HG02938 (cell line): ENCODE measurements around the gene SORCS3.
"Not testable (repeated sequence)": the region's sequence is repeated elsewhere in the genome, so short reads cannot be mapped to it uniquely, and the experiment has no call there.

ENCODE experiments used
- ATAC-seq: cut with Tn5 transposase; IDR thresholded peaks from one replicate; pipeline ENCODE4 v1.9.1; 2021; ENCODE audit warnings: mild to moderate bottlenecking, moderate library complexity; ENCODE audit not compliant: unreplicated experiment

SORCS3 gene

DNA sequence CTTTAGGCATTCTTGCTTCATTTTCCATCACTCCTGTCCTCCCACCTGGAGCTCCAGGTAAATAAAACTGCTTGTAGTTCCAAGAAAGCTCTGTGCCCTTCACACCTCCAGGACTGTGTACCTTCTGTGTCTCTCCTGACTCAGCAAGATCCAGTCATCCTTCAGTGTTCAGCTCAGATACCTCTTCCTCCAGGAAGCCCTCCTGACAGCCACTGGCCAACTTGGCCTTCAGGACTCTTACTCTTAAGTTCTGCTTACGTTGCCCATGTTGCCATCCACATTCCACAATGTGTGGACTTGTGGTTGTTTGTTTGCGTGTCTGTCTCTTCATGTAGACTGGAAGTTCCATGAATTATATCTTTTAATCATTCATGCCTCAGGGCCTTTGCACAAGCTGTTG, 48.0 kb downstream of the SORCS3 start:
- no peak for ATAC-seq

DNA sequence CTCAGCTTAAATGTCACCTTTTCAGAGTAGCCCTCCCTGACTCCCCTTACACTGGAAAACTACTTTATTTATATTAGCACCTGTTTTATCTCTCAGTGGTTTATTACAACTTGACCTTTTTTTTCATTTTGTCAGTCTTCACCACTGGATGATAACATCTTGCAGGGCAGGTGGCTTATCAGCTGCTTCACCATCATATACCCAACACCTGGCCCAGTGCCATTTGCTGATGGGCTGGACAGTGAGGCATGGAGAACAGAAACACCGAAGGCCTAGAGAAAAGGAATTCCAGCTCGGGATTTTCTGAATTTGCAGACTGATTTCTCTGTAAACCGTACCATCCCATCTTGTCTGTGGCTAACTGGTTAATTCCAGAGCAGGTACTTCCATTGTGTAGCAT, 48.5 kb downstream of the SORCS3 start:
- no peak for ATAC-seq

DNA sequence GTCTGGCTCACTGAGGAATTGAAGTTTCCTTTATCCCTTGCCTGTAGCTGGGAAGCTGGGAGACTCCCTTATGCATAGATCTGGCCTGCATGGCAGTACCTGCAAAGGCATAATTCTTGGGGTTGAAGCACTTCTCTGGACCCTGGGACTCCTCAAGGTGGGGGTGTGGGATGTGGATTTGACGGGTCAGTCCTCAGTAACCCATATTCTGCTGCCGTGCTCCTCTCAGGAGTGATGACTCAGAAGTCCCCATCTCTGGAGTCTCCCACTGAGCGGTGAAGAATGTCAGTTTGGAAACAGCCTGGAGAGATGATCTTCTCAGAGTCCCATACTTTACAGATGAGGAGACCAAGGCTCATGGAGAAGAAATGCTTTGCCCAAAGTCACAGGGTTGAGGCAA, 49.0 kb downstream of the SORCS3 start:
- no peak for ATAC-seq

DNA sequence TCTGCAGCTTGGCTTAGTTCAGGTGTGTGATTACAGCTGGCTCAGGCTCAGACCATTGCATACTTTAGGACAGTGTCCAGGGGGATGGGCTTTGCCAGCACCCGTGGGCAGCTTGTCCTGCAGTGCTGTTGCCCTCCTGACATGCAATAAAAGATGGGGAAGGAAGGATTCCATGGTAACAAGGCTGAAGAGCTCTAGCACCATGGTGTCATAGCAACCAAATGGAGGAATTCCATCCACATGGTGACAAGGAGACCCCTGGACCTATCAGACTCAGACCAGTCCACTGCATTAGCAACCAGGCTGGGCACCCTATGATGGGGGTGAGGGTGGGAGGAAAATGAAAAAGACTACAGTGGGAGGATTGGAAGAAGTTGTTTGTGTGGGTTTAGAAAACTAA, 49.9 kb downstream of the SORCS3 start:
- no peak for ATAC-seq

DNA sequence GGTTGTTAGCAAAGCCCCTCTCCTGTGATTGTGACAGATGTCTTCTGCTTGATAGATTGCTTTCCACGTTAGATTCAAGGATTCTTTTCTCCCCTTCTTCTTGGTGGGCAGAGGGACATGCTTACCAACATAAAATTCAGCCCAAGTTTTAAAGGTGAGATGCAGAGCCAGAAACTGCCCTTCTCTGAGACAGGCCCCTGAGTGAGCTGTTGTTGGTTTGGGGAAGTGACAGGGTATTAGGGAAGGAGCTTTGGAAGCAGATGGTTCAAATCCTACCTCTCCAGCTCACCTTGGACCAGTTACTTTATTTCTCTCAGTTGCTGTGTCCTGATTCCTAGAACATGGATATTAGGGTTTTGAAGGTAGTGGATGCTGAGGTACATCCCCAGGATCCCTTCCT, 53.0 kb downstream of the SORCS3 start:
- no peak for ATAC-seq

DNA sequence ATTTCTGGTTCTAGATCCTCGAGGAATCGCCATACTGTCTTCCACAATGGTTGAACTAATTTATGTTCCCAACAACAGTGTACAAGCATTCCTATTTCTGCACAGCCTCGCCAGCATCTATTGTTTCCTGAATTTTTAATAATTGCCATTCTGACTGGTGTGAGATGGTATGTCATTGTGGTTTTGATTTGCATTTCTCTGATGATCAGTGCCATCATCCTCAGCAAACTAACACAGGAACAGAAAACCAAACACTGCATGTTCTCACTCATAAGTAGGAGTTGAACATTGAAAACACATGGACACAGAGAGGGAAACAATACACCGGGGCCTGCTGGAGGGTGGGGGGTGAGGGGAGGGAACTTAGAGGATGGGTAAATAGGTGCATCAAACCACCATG, 62.2 kb downstream of the SORCS3 start:
- ATAC-seq, result not testable (repeated sequence)

DNA sequence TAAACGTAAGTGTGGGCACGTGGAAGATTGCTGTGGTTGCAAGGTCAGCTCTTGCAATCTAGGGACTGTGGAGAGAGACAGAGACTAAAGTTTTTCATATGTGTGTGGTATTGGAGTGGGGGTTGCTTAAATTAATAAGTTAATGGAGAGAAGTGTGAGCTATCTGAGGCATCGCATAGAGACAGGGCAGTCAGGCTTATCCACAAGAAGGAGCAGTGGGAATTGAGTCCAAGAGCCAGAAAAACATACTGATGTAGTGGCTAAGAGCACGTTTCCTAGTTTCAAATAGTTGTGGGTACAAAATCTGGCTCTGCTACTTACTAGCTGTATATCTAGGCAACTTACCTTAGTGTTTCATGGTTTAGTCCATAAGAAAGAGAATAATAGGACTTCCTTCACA, 65.8 kb downstream of the SORCS3 start:
- no peak for ATAC-seq

DNA sequence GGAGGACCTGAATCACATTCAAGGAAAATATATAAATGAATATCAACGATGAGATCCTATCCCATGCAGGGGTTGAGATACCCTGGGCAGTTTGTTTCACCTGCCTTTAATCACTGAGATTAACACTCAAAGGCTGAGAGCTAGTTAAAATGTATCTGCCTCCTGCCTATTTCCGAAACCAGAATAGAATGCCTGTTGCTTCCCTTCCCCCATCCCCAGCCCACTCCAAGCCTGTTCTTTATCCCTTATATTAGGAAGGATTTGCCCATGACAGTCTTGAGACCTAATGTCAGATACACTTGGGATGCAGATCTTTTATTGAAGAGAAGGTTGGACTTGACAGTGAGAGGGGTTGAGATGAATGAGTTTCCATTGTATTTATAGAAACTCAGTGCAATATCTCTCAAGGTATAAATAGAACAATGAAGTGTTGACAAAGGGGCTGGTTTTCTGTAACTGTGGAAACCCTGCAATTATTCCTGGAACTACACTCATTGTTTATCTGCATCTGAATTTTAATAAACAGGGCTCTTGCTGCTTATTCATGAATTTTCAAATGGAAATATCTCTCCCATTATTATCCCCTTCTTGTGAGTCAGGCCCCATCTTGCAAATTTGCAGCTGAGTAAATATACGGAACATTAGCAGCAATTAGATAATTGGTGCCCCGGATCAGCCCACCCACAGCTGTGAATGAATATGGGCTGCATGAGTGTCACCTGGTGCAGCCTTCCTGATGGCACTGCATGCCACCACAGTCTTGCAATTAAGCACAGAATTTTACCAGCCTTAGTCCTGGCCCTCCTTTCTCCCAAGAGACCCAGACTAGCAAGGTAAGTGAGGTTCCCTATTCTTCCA, 66.7 kb downstream of the SORCS3 start:
- no peak for ATAC-seq

DNA sequence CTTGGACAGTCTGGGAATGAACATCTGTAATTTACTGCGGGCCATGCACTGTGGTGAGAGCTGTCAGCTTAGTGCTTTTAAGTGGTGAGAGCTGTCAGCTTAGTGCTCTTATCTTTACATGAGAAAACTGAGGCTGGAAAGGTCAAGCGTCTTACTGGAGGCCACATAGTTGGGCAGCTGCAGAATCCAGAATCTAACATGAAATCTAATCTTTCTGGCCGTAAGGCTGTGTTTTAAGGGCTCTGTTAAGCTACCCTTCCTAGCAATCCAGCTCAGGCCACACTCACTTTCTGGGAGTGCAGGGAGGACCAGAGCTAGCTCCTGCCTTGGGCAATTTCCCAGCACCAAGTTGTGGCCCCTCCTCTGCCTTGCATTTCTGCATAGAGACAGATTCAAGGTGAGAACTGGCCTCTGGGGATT, 70.2 kb downstream of the SORCS3 start:
- no peak for ATAC-seq

DNA sequence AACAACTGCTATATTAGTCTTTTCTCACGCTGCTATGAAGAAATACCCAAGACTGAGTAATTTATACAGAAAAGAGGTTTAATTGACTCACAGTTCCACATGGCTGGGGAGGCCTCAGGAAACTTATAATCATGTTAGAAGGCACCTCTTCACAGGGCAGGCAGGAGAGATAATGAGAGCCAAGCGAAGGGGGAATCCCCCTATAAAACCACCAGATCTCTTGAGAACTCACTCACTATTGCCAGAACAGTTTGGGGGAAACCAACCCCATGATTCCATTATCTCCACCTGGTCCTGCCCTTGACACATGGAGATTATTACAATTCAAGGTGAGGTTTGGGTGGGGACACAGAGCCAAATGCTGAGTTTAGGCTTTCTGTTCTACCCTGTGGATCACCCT, 89.5 kb downstream of the SORCS3 start:
- not testable (repeated sequence) for ATAC-seq

DNA sequence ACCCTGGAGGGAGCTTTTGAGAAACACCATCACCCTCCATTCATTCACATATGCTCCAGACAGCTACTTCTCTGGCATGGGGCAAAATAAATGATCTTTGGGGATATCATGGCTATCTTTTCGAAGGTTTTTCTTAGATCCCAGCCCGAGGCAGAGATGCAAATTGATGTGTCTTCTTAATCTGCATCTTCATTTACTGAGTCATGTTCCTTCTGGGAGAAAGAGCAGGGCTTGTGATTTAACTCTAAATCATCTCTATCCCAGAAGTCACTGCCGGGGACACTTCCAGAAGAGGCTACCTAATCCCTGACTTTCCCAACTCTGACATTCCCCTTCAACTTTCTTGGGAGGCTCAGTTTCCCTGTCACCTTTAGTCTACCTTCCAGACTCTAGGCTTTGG, 90.1 kb downstream of the SORCS3 start:
- no peak for ATAC-seq

DNA sequence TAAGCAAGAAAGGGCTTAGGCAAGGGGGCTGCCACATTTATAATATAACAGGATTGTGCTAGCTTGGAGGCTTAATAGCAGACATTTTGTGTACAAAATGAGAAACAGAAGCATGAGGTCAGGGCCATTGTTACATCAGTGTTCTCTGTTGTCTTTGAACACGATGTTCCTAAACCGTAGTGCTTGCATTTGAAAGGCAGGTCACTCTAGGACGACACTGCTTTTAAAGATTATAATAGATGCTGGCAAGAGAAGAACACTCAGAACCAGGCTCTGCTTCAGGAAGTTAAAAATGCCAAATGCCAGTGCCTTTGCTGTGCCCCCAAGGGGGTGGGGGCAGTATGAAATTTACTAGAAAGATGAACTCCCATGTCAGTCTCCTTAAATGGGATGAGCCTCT, 91.1 kb downstream of the SORCS3 start:
- no peak for ATAC-seq

DNA sequence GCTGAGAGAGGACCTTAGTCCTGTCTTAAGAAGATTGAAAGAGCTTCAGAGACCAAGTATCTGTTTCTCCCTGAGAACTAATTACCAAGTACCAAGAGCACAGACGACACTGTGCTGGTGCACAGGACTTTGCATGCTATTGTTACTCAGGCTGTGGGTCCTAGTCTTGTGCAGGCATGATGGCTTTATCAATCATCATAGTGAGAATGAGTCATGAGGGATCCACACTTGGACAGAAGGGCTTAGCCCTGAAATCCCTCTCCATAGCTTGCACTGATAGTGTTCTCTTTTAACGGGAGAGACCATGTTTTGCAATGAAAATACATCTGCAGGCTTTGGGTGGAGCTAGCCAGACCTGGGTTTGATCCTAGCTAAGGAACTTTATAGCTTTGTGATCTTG, 93.3 kb downstream of the SORCS3 start:
- ATAC-seq, result no peak

DNA sequence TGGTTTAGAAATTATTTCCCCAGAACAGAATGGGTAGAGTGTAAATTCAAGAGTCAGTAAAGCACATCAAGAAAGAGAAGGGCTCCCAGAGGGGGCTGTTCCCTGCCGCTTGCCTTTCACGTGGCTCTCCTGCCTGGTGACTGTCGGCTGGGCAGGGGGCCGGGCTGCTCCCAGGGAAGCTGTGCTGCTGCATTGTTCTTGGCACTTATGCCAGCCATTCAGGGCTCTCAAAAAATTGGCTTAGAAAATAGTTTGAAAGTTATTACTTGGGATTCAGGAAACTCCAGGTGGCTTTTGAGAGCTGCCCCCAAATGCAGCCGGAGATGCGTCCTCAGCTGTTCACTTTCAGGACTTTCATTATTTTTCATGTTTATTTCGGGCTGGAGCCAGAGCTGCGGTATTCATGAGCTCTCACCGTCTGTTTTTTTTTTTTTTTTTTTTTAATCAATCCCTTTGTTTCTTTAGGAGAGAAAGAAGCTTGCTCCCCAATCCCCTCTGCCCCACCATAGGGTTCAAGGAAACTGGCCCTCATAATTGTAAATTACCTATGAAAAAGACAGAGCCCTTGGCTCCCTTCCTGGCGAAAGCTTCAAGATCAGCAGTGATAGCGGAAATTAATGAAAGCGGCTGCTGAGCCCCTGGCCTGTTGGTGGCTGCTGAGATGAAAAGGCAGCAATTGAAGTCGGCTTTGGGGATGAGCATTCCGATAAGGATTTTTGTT, 94.1 kb downstream of the SORCS3 start:
- ATAC-seq, result no peak

DNA sequence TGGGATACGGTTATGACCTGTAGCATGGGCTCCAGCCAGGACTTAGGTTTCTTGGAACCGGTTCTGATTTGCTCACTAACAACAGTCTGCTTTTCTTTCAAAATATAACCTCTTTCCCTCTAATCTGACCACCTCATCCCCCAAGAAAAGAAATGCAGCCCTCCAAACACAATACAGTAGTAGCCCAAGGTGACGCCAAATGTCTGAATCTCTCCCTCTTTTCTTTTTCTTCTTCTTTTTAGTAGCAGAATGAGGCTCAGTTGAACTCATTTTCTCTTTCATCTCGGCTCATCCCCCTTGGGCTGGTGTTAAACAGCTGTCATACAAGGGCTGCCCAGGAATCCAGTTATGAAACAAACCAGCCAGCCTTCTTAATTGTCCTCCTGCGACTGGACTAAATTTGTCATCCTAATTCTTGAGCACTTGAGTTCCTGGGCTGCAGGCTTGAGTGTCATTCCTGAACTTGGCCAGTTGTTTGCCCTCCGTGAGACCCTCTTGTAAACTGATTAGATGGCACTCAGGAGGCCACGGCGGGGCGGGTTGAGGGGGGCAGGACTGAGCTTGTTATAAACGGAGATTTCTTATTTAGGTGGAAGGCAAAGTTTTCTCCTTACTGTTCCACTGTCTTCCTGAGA, 94.8 kb downstream of the SORCS3 start:
- no peak for ATAC-seq

DNA sequence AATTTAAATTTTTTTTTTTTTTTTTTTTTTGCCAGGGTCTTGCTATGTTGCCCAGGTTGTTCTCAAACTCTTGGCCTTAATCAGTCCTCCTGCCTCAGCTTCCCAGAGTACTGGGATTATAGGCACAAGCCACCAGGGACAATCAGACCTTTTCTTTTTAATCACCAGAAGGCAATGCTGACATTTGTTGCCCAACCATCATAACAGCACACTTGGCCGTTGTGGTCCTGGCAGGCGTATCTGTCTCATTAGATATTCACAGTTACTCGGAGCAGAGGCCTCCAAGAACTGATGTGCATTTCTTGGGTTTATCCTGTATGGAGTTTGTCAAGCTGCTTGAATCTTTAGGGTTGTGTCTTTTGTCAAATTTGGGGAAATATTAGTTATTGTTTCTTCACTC, 100.0 kb downstream of the SORCS3 start:
- no peak for ATAC-seq

DNA sequence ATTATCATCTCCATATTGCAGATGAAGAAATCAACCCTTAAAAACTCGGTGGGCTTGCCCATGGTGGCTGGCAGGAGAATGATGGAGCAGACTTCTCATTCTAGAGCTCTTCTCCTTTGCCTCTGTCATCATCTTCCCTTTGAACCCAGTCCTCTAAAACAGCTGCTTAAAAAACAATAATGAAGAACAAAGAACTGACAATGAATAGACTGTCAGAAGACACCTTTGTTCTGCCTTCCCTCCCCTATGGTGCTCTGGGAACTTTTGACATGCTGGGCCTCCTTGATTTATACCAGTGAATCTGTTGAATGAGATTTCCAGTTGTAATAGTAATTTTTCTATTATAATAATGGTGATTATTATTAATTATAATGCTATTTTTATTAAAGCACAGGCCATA, 103.0 kb downstream of the SORCS3 start:
- no peak for ATAC-seq

DNA sequence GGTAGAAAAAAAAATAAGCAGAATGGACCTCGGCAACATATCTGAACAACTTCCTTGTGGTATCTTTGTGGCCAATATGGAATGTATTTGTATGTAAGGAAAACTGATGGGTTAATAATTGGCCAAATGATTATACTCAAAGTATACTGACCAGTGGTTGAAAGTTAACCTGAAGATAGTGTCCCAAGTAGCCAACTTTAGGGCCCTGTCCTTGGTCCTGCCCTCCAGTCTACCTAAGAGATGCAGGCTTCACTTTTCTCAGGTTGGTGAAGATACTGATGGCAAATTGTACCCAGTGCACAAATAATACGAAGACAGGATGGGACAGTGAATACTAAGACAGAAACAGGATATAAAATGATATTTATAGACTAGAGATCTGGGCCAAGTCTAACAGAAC, 109.2 kb downstream of the SORCS3 start:
- ATAC-seq, result no peak

DNA sequence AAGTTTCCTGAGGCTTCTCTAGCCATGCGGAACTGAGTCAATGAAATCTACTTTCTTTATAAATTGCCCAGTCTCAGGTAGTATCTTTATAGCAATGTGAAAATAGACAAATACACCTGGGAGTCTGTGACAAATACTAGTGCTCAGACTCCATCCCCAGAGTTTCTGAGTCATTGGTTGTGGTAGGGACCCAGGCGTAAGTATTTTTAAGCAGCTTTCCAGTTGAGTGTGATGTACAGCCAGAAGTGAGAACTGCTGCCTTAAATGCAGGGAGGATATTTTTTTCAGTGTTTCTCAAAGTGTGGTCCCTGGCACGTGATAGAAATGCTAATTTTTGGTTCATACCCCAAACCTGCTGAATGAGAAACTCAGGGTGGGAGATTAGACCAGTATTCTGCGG, 121.7 kb downstream of the SORCS3 start:
- ATAC-seq, result no peak

DNA sequence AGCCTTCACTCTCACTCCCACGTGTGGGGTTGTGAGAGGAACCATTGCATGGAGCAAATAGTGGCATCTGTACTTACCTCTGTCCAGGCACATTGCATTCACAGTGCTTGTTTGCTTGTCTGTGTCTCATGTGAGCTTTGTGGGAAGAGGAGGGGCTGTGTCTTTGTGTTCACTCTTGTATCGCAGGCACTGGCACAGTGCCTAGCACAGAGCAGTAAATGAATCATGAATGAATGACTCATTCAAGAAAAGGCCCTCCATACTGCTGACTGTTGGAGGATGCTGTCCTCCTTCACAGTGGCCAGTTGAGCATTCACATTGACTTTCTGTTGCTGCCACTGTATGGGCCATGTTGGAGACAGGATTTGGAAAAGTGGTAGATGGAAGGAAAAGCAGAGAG, 125.3 kb downstream of the SORCS3 start:
- no peak for ATAC-seq

DNA sequence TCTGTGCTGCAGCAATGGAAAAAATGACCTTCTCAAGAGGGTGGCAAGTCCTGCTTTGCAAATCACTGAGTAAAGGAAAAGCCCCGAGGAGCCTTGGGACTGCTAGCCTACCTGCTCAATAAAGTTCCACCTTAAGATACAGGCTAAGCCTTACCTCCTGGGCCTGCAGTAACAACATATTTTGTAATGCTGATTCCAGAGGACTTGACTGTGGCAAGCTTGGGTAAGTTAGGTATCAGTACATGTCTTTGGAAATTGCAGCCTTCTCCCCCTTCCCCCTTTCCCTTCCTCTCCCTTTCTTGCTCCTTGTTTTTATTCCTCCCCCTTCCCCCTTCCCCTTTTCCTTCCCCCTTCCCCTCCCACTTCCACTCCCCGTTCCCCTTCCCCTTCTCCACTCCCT, 126.2 kb downstream of the SORCS3 start:
- no peak for ATAC-seq

DNA sequence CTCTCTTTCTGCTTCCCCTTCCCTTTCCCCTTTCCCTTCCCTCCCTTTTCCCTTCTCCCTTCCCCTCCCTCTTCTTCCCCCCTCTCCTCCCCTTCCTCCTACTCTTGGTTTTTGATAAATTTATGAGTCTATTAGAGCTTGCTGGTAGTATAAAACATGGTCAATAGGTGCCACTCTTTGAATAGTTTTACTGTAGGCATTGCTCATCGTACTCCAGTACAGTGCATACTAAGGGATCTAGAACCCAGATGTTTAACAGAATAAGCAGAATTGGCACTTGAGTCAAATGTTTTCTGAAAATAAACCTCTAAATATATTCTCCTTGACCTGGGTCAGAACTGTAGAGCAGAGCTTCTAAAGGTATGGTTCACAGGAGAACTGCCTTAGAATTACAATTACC, 126.7 kb downstream of the SORCS3 start:
- no peak for ATAC-seq
